Measurements from ENCODE around the gene CNOT3.

DNA sequence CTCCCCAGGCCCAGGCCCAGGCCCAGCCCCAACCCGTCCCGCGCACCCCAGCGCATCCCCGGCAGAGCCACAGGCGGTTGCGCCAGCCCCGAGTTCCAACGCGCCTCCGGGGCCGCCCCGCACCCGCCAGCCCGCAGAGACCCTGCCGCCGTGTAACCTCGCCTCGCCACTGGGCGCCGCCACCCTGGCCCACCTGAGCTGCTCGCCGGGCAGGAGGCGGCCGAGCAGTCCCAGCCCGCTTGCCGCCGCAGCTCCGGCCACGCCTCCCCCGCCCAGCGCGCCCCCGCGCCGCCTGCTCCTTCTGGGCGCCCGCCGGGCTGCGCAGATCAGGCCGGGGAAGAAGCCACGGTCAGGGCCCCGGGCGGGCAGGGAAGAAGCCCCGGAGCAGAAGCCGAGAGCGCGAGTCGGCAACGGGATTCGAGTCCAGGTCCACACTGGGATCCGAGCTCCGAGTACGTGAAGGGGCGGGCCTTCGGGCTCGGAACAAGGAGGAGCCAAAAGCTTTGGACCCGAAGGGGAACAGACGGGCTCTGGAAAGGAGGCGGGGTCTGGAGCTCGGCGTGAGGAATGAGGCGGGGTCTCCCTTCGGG, 51.7 kb downstream of the CNOT3 start, which contains the start of gene MBOAT7:
- TF ChIP-seq POLR2A (IDR thresholded peaks at IDR 0.05): peak; percentile 43 to 63
- peak in 3 of 5 experiments; percentile 28 to 54 (median 45) for TF ChIP-seq CTCF (IDR thresholded peaks at IDR 0.05 in 4 of 5, conservative IDR thresholded peaks at IDR 0.05 in 1 of 5)
